CD14-positive monocyte (primary cell): ENCODE results near the gene CNTNAP2. TPM values are rescaled to one million over a fixed set of nuclear protein-coding genes. Genes with fewer than 3 reads are reported as not detected.

ENCODE experiments used
- DNase-seq, 3 donors: peaks; one replicate each; pipeline ENCODE4 v3.0.0-alpha.2; 2011 to 2022
- H2AFZ ChIP-seq: 2 replicates; pipeline ENCODE4 v1.6.0; 2012; ENCODE audit warnings: mild to moderate bottlenecking, low read depth, low read length, inconsistent platforms; ENCODE audit not compliant: insufficient read depth, poor library complexity, severe bottlenecking
- H3K27ac ChIP-seq, 2 donors: 1 replicate in 1 of 2; 2 replicates in 1 of 2; pipeline ENCODE4 v1.5.1; 2012 to 2013; ENCODE audit warnings: low read length in 2 of 2, control low read depth in 1 of 2, inconsistent platforms in 1 of 2, low read depth in 1 of 2, mild to moderate bottlenecking in 1 of 2
- H3K27me3 ChIP-seq, 2 donors: one replicate each; pipeline versions ENCODE4 v1.6.0 to v1.6.1; 2011 to 2013; ENCODE audit warnings: low read length in 2 of 2; ENCODE audit not compliant: control insufficient read depth in 2 of 2, insufficient read depth in 2 of 2
- H3K36me3 ChIP-seq, 2 donors: replicated peaks in 1 of 2; 1 replicate in 1 of 2; 2 replicates in 1 of 2; pipeline versions ENCODE4 v1.5.1 to v1.6.1; 2012 to 2013; ENCODE audit warnings: low read length in 2 of 2, control low read depth in 1 of 2, inconsistent platforms in 1 of 2, mild to moderate bottlenecking in 1 of 2; ENCODE audit not compliant: insufficient read depth in 2 of 2, control insufficient read depth in 1 of 2
- H3K4me1 ChIP-seq, 2 donors: 1 replicate in 1 of 2; 2 replicates in 1 of 2; pipeline versions ENCODE4 v1.5.1 to v1.6.1; 2012 to 2013; ENCODE audit warnings: low read length in 2 of 2, control low read depth in 1 of 2, inconsistent platforms in 1 of 2, mild to moderate bottlenecking in 1 of 2, moderate library complexity in 1 of 2; ENCODE audit not compliant: insufficient read depth in 2 of 2, control insufficient read depth in 1 of 2
- H3K4me2 ChIP-seq: replicated peaks from 2 replicates; pipeline ENCODE3; 2012; ENCODE audit warnings: low read length, moderate library complexity, mild to moderate bottlenecking; ENCODE audit not compliant: poor library complexity, severe bottlenecking; ENCODE audit errors: extremely low read depth
- H3K4me3 ChIP-seq, 3 experiments: fragments of 200-600 bp in 1 of 3; sonication (generic) in 1 of 3; replicated peaks in 1 of 3; 1 replicate in 2 of 3; 2 replicates in 1 of 3; pipeline ENCODE4 v1.5.1; 2011 to 2013; ENCODE audit warnings: low read length in 3 of 3, mild to moderate bottlenecking in 3 of 3, control low read depth in 2 of 3, low read depth in 2 of 3, inconsistent platforms in 1 of 3, moderate library complexity in 1 of 3
- H3K79me2 ChIP-seq: 2 replicates; pipeline ENCODE4 v1.6.0; 2012; ENCODE audit warnings: mild to moderate bottlenecking, control low read depth, inconsistent platforms, low read length, moderate library complexity; ENCODE audit not compliant: insufficient read depth
- H3K9ac ChIP-seq: 2 replicates; pipeline ENCODE4 v1.6.0; 2017; ENCODE audit warnings: low read length, mild to moderate bottlenecking; ENCODE audit not compliant: insufficient read depth, poor library complexity, severe bottlenecking
- H3K9me3 ChIP-seq, 2 donors: replicated peaks in 1 of 2; 1 replicate in 1 of 2; 2 replicates in 1 of 2; pipeline versions ENCODE4 v1.5.1 to v1.6.1; 2012 to 2013; ENCODE audit warnings: low read length in 2 of 2, control low read depth in 1 of 2; ENCODE audit not compliant: control insufficient read depth in 1 of 2, insufficient read depth in 1 of 2
- H4K20me1 ChIP-seq: 2 replicates; pipeline ENCODE4 v1.6.0; 2012; ENCODE audit warnings: mild to moderate bottlenecking, low read length, control low read depth, moderate library complexity; ENCODE audit not compliant: insufficient read depth
- H3K27ac Mint-ChIP-seq, 7 donors: one replicate each; pipeline ENCODE4 v1.8.0; 2020; ENCODE audit warnings: mild to moderate bottlenecking in 7 of 7, mixed read lengths in 7 of 7, moderate library complexity in 6 of 7, inconsistent platforms in 2 of 7
- H3K27me3 Mint-ChIP-seq, 3 donors: one replicate each; pipeline ENCODE4 v1.8.0; 2021 to 2022; ENCODE audit warnings: low read depth in 3 of 3, mild to moderate bottlenecking in 3 of 3, mixed read lengths in 3 of 3, moderate library complexity in 3 of 3, inconsistent platforms in 1 of 3
- H3K36me3 Mint-ChIP-seq, 2 donors: one replicate each; pipeline ENCODE4 v1.8.0; 2020; ENCODE audit warnings: mixed read lengths in 2 of 2, inconsistent platforms in 1 of 2, mild to moderate bottlenecking in 1 of 2
- H3K4me1 Mint-ChIP-seq: one replicate; pipeline ENCODE4 v1.8.0; 2020; ENCODE audit warnings: mild to moderate bottlenecking, mixed read lengths
- H3K4me3 Mint-ChIP-seq, 2 donors: one replicate each; pipeline ENCODE4 v1.8.0; 2020; ENCODE audit warnings: mild to moderate bottlenecking in 2 of 2, mixed read lengths in 2 of 2, moderate library complexity in 1 of 2
- H3K9me3 Mint-ChIP-seq, 7 donors: one replicate each; pipeline ENCODE4 v1.8.0; 2020 to 2022; ENCODE audit warnings: mixed read lengths in 7 of 7, mild to moderate bottlenecking in 6 of 7, moderate library complexity in 6 of 7, inconsistent platforms in 2 of 7
- CTCF ChIP-seq: fragments of 200-600 bp; IDR thresholded peaks from one replicate; pipeline ENCODE4 v1.8.0; 2022; ENCODE audit warnings: antibody characterized with exemption, mild to moderate bottlenecking
- WGBS: methylation state at CpG from one replicate; pipeline ENCODE4 v1.1.5; 2013; ENCODE audit warnings: missing lambda C conversion rate; ENCODE audit not compliant: insufficient coverage; 5-methylcytosine and 5-hydroxymethylcytosine counted together
- intact Hi-C, 2 donors: fragments of 100-400 bp; cut with micrococcal nuclease; formaldehyde crosslinking; loops; one replicate each; pipeline versions ENCODE4 v1.15.0 to v1.15.1; 2023
- polyA plus RNA-seq, 3 donors: library from polyadenylated mRNA; depleted of rRNA in 1 of 3; unstranded in 2 of 3; stranded (reverse) in 1 of 3; fragments of 300-500 nt in 2 of 3; fragments of >200 nt in 1 of 3; fragmentation: Illumina TruSeq in 2 of 3; gene quantifications; 1 replicate in 2 of 3; 2 replicates in 1 of 3; pipeline ENCODE4 v1.2.3, GENCODE V29; 2012 to 2021

Gene CNTNAP2
- polyA plus RNA-seq, 3 donors: 0.01 TPM; not detected in 2

- H3K36me3 ChIP-seq: no peaks in the 10 kb centered on the region
- no peak overlapping the region for H3K4me2 ChIP-seq
- no peaks in the 10 kb centered on the region for H3K79me2 ChIP-seq
- intact Hi-C loops: no loop called here
- Mint-ChIP-seq H3K36me3 (no peaks in the 10 kb centered on the region), H3K4me1 (no peaks in the 10 kb centered on the region), H3K27ac (no peak overlapping the region), H3K9me3 (peaks cover 0 to 12% (median 4%) of the 10 kb centered on the region in 7 donors), H3K27me3 (no peaks in the 10 kb centered on the region), H3K4me3 (no peak overlapping the region)
- no peak overlapping the region for H3K4me3 ChIP-seq
- H3K27me3 ChIP-seq: no peaks in the 10 kb centered on the region
- WGBS: 100% methylated on average over 1 of the region's 4 CpGs
- no peaks in the 10 kb centered on the region for H3K9me3 ChIP-seq
- H2AFZ ChIP-seq: no peak overlapping the region
- no peak overlapping the region for H3K27ac ChIP-seq
- no peak for TF ChIP-seq CTCF
- H3K4me1 ChIP-seq: no peaks in the 10 kb centered on the region
- no peaks in the 10 kb centered on the region for H4K20me1 ChIP-seq
- DNase-seq: no peak
- H3K9ac ChIP-seq: no peak overlapping the region
Observed at GRCh38 chr7:147980826-147981813, 1864.5 kb downstream of the CNTNAP2 start.

GRCh38 chr7:147982307-147982706 lies 1865.7 kb downstream of the CNTNAP2 start:
- WGBS: 88% methylated on average over 1 of the region's 1 CpG
- Histone ChIP-seq H2AFZ (no peak overlapping the region), H3K27me3 (no peaks in the 10 kb centered on the region), H3K79me2 (no peaks in the 10 kb centered on the region), H4K20me1 (no peaks in the 10 kb centered on the region), H3K36me3 (no peaks in the 10 kb centered on the region), H3K4me3 (no peak overlapping the region), H3K4me2 (no peak overlapping the region), H3K4me1 (no peaks in the 10 kb centered on the region), H3K9ac (no peak overlapping the region), H3K27ac (no peak overlapping the region), H3K9me3 (no peaks in the 10 kb centered on the region)
- no peak overlapping the region for H3K4me3 Mint-ChIP-seq
- H3K4me1 Mint-ChIP-seq: no peaks in the 10 kb centered on the region
- H3K27ac Mint-ChIP-seq: no peak overlapping the region
- intact Hi-C loops: no loop called here
- no peaks in the 10 kb centered on the region for H3K27me3 Mint-ChIP-seq
- TF ChIP-seq CTCF: no peak
- H3K36me3 Mint-ChIP-seq: no peaks in the 10 kb centered on the region
- H3K9me3 Mint-ChIP-seq: peaks cover 0 to 17% (median 4%) of the 10 kb centered on the region in 7 donors
- no peak for DNase-seq
